ENCODE data around the gene HSPH1. TPM values are rescaled to one million over a fixed set of nuclear protein-coding genes. Genes with fewer than 3 reads are reported as not detected.

Gene HSPH1
- polyA plus RNA-seq, 1 donor (not counting 4 experiments of a cell fraction or from before 2014, with no cell fraction given): 111 TPM

DNA sequence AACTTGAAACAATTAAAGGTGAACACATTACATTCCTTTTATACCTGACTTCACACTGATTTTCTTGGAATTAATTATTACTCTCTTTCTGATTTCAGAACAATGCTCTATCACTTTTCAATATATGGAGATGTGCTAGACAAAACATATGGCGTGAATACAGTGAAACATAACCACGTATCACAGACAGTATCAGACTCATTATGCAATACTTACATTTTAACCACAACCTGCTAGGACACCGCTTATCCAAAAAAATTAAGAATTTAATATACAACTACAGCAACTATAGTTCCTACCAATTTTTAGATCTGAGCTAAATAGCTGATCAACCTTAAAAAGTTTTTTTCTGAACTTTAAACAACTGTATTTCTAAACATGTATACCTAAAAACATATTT lies 9.9 kb downstream of the HSPH1 start:
- no peak for FAIRE-seq
- H3K27me3 ChIP-seq (ENCODE audit: control insufficient read depth, extremely low read depth, insufficient read depth, low read length): no peaks in the 10 kb centered on the region
- peaks cover 18% of the 10 kb centered on the region for H3K79me2 ChIP-seq (ENCODE audit: control insufficient read depth, insufficient read depth, low read length)
- TF ChIP-seq CTCF (optimal IDR thresholded peaks at IDR 0.05 in 1 of 3, IDR thresholded peaks at IDR 0.05 in 1 of 3, conservative IDR thresholded peaks at IDR 0.05 in 1 of 3; ENCODE audit: extremely low read depth in 1 of 3, insufficient read depth in 2 of 3, low read length in 3 of 3) (no peak), EZH2 (IDR thresholded peaks at IDR 0.05; ENCODE audit: low read length) (no peak)
- H3K36me3 ChIP-seq (ENCODE audit: control insufficient read depth in 2 of 2, extremely low read depth in 1 of 2, insufficient read depth in 2 of 2, low read length in 2 of 2): peaks cover 30 to 34% of the 10 kb centered on the region in 2 experiments
- no peak overlapping the region for H3K4me3 ChIP-seq (ENCODE audit: control insufficient read depth in 2 of 3, extremely low read depth in 1 of 3, insufficient read depth in 2 of 3, low read depth in 1 of 3, low read length in 3 of 3)
- no peak for DNase-seq (ENCODE audit: low read depth, low spot score)
- H3K9me1 ChIP-seq (ENCODE audit: control insufficient read depth, extremely low read depth, insufficient read depth, low read length): no peaks in the 10 kb centered on the region
- H3K9ac ChIP-seq (ENCODE audit: control insufficient read depth, extremely low read depth, insufficient read depth, low read length): no peak overlapping the region
- peaks cover 5% of the 10 kb centered on the region for H3K4me1 ChIP-seq (ENCODE audit: control insufficient read depth, extremely low read depth, insufficient read depth, low read length)
- no peaks in the 10 kb centered on the region for H4K20me1 ChIP-seq (ENCODE audit: control insufficient read depth, extremely low read depth, insufficient read depth, low read length)
- dilution Hi-C loops (cut with MboI; ENCODE audit: extremely low pct_ligation_motif_present, low sequenced_read_pairs): no loop called here
- no peak overlapping the region for H2AFZ ChIP-seq (ENCODE audit: control insufficient read depth, low read length)
- H3K9me3 ChIP-seq (ENCODE audit: control insufficient read depth, low read depth, low read length): no peaks in the 10 kb centered on the region
- no peak overlapping the region for H3K27ac ChIP-seq (ENCODE audit: control insufficient read depth, insufficient read depth, low read length)
- no peak overlapping the region for H3K4me2 ChIP-seq (ENCODE audit: control insufficient read depth, extremely low read depth, insufficient read depth, low read depth, low read length)

DNA sequence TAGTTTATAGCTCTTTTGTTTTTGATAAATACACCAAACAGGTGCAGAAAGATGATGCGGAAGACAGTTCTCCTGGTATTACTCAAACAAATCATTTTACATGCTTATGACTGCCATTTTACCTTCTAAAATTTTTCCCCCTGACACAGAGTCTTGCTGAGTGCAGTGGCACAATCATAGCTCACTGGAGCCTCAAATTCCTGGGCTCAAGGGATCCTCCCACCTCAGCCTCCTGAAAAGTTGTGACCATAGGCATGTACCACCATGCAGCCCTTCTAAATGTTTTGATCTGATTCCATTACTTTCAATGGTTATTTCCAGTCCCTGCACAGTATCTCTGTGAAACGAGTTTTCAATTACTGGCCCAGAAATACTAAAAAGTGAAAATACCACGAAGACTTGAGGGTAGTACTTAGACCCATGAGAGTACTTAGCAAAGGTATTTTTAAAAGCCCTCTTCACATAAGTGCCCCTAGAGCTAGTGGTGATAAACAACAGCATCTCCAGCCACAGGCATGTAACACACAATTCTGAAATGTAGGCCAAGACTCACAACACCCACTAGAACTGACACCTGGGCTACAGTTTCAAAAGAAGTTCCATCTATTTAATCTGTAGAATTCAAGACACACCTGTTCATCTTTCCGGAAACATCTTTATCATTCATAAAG lies 11.3 kb downstream of the HSPH1 start:
- Histone ChIP-seq H3K9me1 (ENCODE audit: control insufficient read depth, extremely low read depth, insufficient read depth, low read length) (no peaks in the 10 kb centered on the region), H3K9ac (ENCODE audit: control insufficient read depth, extremely low read depth, insufficient read depth, low read length) (no peak overlapping the region), H3K36me3 (ENCODE audit: control insufficient read depth in 2 of 2, extremely low read depth in 1 of 2, insufficient read depth in 2 of 2, low read length in 2 of 2) (peaks cover 30 to 32% of the 10 kb centered on the region in 2 experiments), H3K4me2 (ENCODE audit: control insufficient read depth, extremely low read depth, insufficient read depth, low read depth, low read length) (no peak overlapping the region), H4K20me1 (ENCODE audit: control insufficient read depth, extremely low read depth, insufficient read depth, low read length) (no peaks in the 10 kb centered on the region), H3K4me1 (ENCODE audit: control insufficient read depth, extremely low read depth, insufficient read depth, low read length) (no peaks in the 10 kb centered on the region), H3K79me2 (ENCODE audit: control insufficient read depth, insufficient read depth, low read length) (peaks cover 19% of the 10 kb centered on the region), H3K9me3 (ENCODE audit: control insufficient read depth, low read depth, low read length) (no peaks in the 10 kb centered on the region), H3K27me3 (ENCODE audit: control insufficient read depth, extremely low read depth, insufficient read depth, low read length) (no peaks in the 10 kb centered on the region), H3K27ac (ENCODE audit: control insufficient read depth, insufficient read depth, low read length) (no peak overlapping the region), H3K4me3 (ENCODE audit: control insufficient read depth in 2 of 3, extremely low read depth in 1 of 3, insufficient read depth in 2 of 3, low read depth in 1 of 3, low read length in 3 of 3) (no peak overlapping the region), H2AFZ (ENCODE audit: control insufficient read depth, low read length) (no peak overlapping the region)
- no peak for FAIRE-seq
- dilution Hi-C loops (cut with MboI; ENCODE audit: extremely low pct_ligation_motif_present, low sequenced_read_pairs): no loop called here
- DNase-seq (ENCODE audit: low read depth, low spot score): no peak
- TF ChIP-seq CTCF (optimal IDR thresholded peaks at IDR 0.05 in 1 of 3, IDR thresholded peaks at IDR 0.05 in 1 of 3, conservative IDR thresholded peaks at IDR 0.05 in 1 of 3; ENCODE audit: extremely low read depth in 1 of 3, insufficient read depth in 2 of 3, low read length in 3 of 3) (no peak), EZH2 (IDR thresholded peaks at IDR 0.05; ENCODE audit: low read length) (no peak)
